ENCODE measurements around the gene HACD1. TPM values are rescaled to one million over a fixed set of nuclear protein-coding genes. Genes with fewer than 3 reads are reported as not detected.
A peak's percentile ranks its signal among the peaks of the same experiment; 100 is the strongest.
"Not testable (repeated sequence)": the region's sequence is repeated elsewhere in the genome, so short reads cannot be mapped to it uniquely, and the experiment has no call there.

Gene HACD1
- total RNA-seq, 1 donor from 2014 or later: 22.1 TPM

- no peak for FAIRE-seq
- no peak for TF ChIP-seq CTCF (IDR thresholded peaks at IDR 0.05; ENCODE audit: insufficient read depth, low read length, severe bottlenecking)
- no peaks in the 10 kb centered on the region for H3K27me3 ChIP-seq (ENCODE audit: control insufficient read depth, insufficient read depth, low read length)
- H3K36me3 ChIP-seq (ENCODE audit: control insufficient read depth, insufficient read depth, low read length): peaks cover 3% of the 10 kb centered on the region
- no peak for DNase-seq (ENCODE audit: low read depth)
- H3K4me3 ChIP-seq (ENCODE audit: low read depth, low read length): no peak overlapping the region
Observed at GRCh38 chr10:17605936-17606335, 11.2 kb downstream of the HACD1 start.

- no peaks in the 10 kb centered on the region for H3K27me3 ChIP-seq (ENCODE audit: control insufficient read depth, insufficient read depth, low read length)
- no peak for FAIRE-seq
Observed at GRCh38 chr10:17599089-17599488, 18.1 kb downstream of the HACD1 start.

GRCh38 chr10:17597386-17597785 lies 19.8 kb downstream of the HACD1 start:
- Histone ChIP-seq H3K4me3 (ENCODE audit: low read depth, low read length) (no peak overlapping the region), H3K36me3 (ENCODE audit: control insufficient read depth, insufficient read depth, low read length) (peaks cover 6% of the 10 kb centered on the region), H3K27me3 (ENCODE audit: control insufficient read depth, insufficient read depth, low read length) (no peaks in the 10 kb centered on the region)
- DNase-seq (ENCODE audit: low read depth): no peak
- peak; percentile 23 for FAIRE-seq
- TF ChIP-seq CTCF (IDR thresholded peaks at IDR 0.05; ENCODE audit: insufficient read depth, low read length, severe bottlenecking): no peak

More at GRCh38 chr10:17599089-17599488, 18.1 kb downstream of the HACD1 start:
- peak; percentile 9 for DNase-seq (ENCODE audit: low read depth)
- peak; percentile 21 for TF ChIP-seq CTCF (IDR thresholded peaks at IDR 0.05; ENCODE audit: insufficient read depth, low read length, severe bottlenecking)
- Histone ChIP-seq H3K4me3 (ENCODE audit: low read depth, low read length) (no peak overlapping the region), H3K36me3 (ENCODE audit: control insufficient read depth, insufficient read depth, low read length) (peaks cover 5% of the 10 kb centered on the region)

GRCh38 chr10:17590969-17591645 lies 26.1 kb downstream of the HACD1 start:
- peaks cover 3% of the 10 kb centered on the region for H3K36me3 ChIP-seq (ENCODE audit: control insufficient read depth, insufficient read depth, low read length)
- H3K27me3 ChIP-seq (ENCODE audit: control insufficient read depth, insufficient read depth, low read length): no peaks in the 10 kb centered on the region
- no peak for FAIRE-seq
- no peak overlapping the region for H3K4me3 ChIP-seq (ENCODE audit: low read depth, low read length)
- TF ChIP-seq CTCF (IDR thresholded peaks at IDR 0.05; ENCODE audit: insufficient read depth, low read length, severe bottlenecking): no peak
- DNase-seq (ENCODE audit: low read depth): no peak

- not testable (repeated sequence) for DNase-seq (ENCODE audit: low read depth); H3K4me3 ChIP-seq (ENCODE audit: low read depth, low read length); H3K36me3 ChIP-seq (ENCODE audit: control insufficient read depth, insufficient read depth, low read length); FAIRE-seq; H3K27me3 ChIP-seq (ENCODE audit: control insufficient read depth, insufficient read depth, low read length)
Observed at GRCh38 chr10:17589316-17589715, 27.9 kb downstream of the HACD1 start.

GRCh38 chr10:17588420-17588819 lies 28.8 kb downstream of the HACD1 start:
- H3K27me3 ChIP-seq (ENCODE audit: control insufficient read depth, insufficient read depth, low read length): no peaks in the 10 kb centered on the region
- FAIRE-seq (no peak), DNase-seq (ENCODE audit: low read depth) (no peak)
- H3K36me3 ChIP-seq (ENCODE audit: control insufficient read depth, insufficient read depth, low read length): peaks cover 1% of the 10 kb centered on the region
- no peak overlapping the region for H3K4me3 ChIP-seq (ENCODE audit: low read depth, low read length)
- no peak for TF ChIP-seq CTCF (IDR thresholded peaks at IDR 0.05; ENCODE audit: insufficient read depth, low read length, severe bottlenecking)

- H3K27me3 ChIP-seq (ENCODE audit: control insufficient read depth, insufficient read depth, low read length); H3K4me3 ChIP-seq (ENCODE audit: low read depth, low read length); FAIRE-seq; H3K36me3 ChIP-seq (ENCODE audit: control insufficient read depth, insufficient read depth, low read length); DNase-seq (ENCODE audit: low read depth): not testable (repeated sequence)
Observed at GRCh38 chr10:17587321-17587720, 29.9 kb downstream of the HACD1 start.
